Natural killer cell (primary cell): ENCODE measurements around the gene ESYT3. TPM values are rescaled to one million over a fixed set of nuclear protein-coding genes. Genes with fewer than 3 reads are reported as not detected.

ENCODE experiments used
- ATAC-seq, 3 donors: fragments of 150-1000 bp in 2 of 3; fragments of 200-7000 bp in 1 of 3; cut with Tn5 transposase; 1 replicate in 1 of 3; 2 replicates in 2 of 3; pipeline ENCODE4 v1.10.0; 2021; ENCODE audit warnings: mild to moderate bottlenecking in 2 of 3, moderate library complexity in 2 of 3
- DNase-seq, 2 donors: peaks; one replicate each; pipeline versions ENCODE4 v3.0.0 to v3.0.0-alpha.2; 2013 to 2021; ENCODE audit warnings: mixed read lengths in 1 of 2
- H3K27ac ChIP-seq: one replicate; pipeline ENCODE4 v1.5.1; 2013; ENCODE audit warnings: mild to moderate bottlenecking, low read length
- H3K27me3 ChIP-seq: one replicate; pipeline ENCODE4 v1.6.1; 2013; ENCODE audit warnings: low read length; ENCODE audit not compliant: control insufficient read depth, insufficient read depth
- H3K36me3 ChIP-seq: one replicate; pipeline ENCODE4 v1.6.1; 2013; ENCODE audit warnings: low read length; ENCODE audit not compliant: control insufficient read depth, insufficient read depth
- H3K4me1 ChIP-seq: one replicate; pipeline ENCODE4 v1.6.1; 2013; ENCODE audit warnings: low read length; ENCODE audit not compliant: control insufficient read depth, insufficient read depth
- H3K4me3 ChIP-seq: one replicate; pipeline ENCODE4 v1.5.1; 2013; ENCODE audit warnings: low read length
- H3K9me3 ChIP-seq: one replicate; pipeline ENCODE4 v1.6.1; 2013; ENCODE audit warnings: low read length; ENCODE audit not compliant: control insufficient read depth, insufficient read depth
- H3K27ac Mint-ChIP-seq, 2 donors: one replicate each; pipeline ENCODE4 v1.8.0; 2022; ENCODE audit warnings: mild to moderate bottlenecking in 2 of 2, mixed read lengths in 2 of 2, moderate library complexity in 1 of 2
- H3K27me3 Mint-ChIP-seq, 2 donors: one replicate each; pipeline ENCODE4 v1.8.0; 2022; ENCODE audit warnings: low read depth in 2 of 2, mixed read lengths in 2 of 2
- H3K36me3 Mint-ChIP-seq: one replicate; pipeline ENCODE4 v1.8.0; 2022; ENCODE audit warnings: mixed read lengths
- H3K4me1 Mint-ChIP-seq, 2 donors: one replicate each; pipeline ENCODE4 v1.8.0; 2022; ENCODE audit warnings: mixed read lengths in 2 of 2
- H3K4me3 Mint-ChIP-seq: one replicate; pipeline ENCODE4 v1.8.0; 2022; ENCODE audit warnings: mild to moderate bottlenecking, moderate library complexity, mixed read lengths
- H3K9me3 Mint-ChIP-seq, 2 donors: one replicate each; pipeline ENCODE4 v1.8.0; 2022; ENCODE audit warnings: mixed read lengths in 2 of 2
- WGBS: methylation state at CpG from one replicate; pipeline ENCODE4 v1.1.7; 2013; ENCODE audit warnings: missing lambda C conversion rate; ENCODE audit not compliant: insufficient coverage; 5-methylcytosine and 5-hydroxymethylcytosine counted together
- intact Hi-C: fragments of 100-400 bp; cut with micrococcal nuclease; formaldehyde crosslinking; loops from one replicate; pipeline ENCODE4 v1.14.2; 2022
- total RNA-seq, 4 donors: library from RNA; stranded (reverse); fragments of 120-200 nt in 1 of 4; gene quantifications; one replicate each; pipeline versions ENCODE4 v1.2.3 to v1.2.4, GENCODE V29; 2013 to 2022
- TF ChIP-seq, protein P1 (sequence below): fragments of 200-600 bp; IDR thresholded peaks from one replicate; pipeline ENCODE4 v1.8.0; 2022; ENCODE audit warnings: antibody characterized with exemption

Gene ESYT3
- total RNA-seq, 3 donors from 2014 or later (not counting 1 experiment from before 2014, with no cell fraction given), result not detected

GRCh38 chr3:138395865-138396751, 38.3 kb upstream of the ESYT3 start:
- H3K4me3 ChIP-seq, result no peak overlapping the region
- ATAC-seq (no peak), DNase-seq (no peak)
- TF ChIP-seq, protein P1, sequence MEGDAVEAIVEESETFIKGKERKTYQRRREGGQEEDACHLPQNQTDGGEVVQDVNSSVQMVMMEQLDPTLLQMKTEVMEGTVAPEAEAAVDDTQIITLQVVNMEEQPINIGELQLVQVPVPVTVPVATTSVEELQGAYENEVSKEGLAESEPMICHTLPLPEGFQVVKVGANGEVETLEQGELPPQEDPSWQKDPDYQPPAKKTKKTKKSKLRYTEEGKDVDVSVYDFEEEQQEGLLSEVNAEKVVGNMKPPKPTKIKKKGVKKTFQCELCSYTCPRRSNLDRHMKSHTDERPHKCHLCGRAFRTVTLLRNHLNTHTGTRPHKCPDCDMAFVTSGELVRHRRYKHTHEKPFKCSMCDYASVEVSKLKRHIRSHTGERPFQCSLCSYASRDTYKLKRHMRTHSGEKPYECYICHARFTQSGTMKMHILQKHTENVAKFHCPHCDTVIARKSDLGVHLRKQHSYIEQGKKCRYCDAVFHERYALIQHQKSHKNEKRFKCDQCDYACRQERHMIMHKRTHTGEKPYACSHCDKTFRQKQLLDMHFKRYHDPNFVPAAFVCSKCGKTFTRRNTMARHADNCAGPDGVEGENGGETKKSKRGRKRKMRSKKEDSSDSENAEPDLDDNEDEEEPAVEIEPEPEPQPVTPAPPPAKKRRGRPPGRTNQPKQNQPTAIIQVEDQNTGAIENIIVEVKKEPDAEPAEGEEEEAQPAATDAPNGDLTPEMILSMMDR, result no peak
- Mint-ChIP-seq H3K36me3 (no peaks in the 10 kb centered on the region), H3K4me3 (no peak overlapping the region), H3K9me3 (no peaks in the 10 kb centered on the region), H3K27ac (no peak overlapping the region), H3K4me1 (no peaks in the 10 kb centered on the region), H3K27me3 (peaks cover 0 to 4% of the 10 kb centered on the region in 2 donors)
- no peak overlapping the region for H3K27ac ChIP-seq
- no peaks in the 10 kb centered on the region for H3K27me3 ChIP-seq
- H3K4me1 ChIP-seq, result no peaks in the 10 kb centered on the region
- H3K36me3 ChIP-seq, result no peaks in the 10 kb centered on the region
- 83% methylated on average over 12 of the region's 12 CpGs for WGBS
- H3K9me3 ChIP-seq, result no peaks in the 10 kb centered on the region
- intact Hi-C loops, result no loop called here

DNA sequence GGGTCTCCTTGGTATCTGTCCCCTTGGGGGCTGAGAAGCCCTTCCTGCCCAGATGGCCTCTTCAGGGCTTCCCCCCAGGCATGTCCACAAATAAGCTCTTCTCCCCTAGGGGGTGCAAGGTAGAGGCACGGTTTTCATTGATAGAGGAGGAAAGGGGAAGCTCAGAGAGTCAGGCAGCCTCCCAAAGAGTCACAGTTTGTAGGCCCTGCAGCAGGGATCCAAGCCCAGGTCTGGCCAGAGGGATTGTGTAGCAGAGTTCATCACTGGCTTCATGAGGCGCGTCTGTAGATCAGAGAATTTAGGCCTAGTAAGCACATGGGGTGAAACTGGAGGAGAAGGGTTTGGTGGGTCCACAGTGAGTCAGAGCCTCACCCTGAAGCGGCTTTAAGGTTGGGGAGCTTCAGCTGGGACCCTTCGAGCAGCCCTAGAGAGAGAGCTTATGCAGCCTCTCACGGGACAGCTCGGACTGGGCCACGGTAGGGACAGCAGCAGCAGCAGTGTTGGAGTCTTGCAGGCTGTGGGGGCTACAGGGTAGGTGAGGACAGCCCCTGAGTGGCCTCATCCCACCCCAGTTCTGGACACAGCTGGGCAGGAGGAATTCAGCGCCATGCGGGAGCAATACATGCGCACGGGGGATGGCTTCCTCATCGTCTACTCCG, 37.5 kb upstream of the ESYT3 start:
- H3K9me3 Mint-ChIP-seq, result no peaks in the 10 kb centered on the region
- Histone ChIP-seq H3K9me3 (no peaks in the 10 kb centered on the region), H3K36me3 (no peaks in the 10 kb centered on the region), H3K27me3 (no peaks in the 10 kb centered on the region), H3K4me3 (no peak overlapping the region), H3K4me1 (no peaks in the 10 kb centered on the region), H3K27ac (no peak overlapping the region)
- no peak for DNase-seq
- no peaks in the 10 kb centered on the region for H3K4me1 Mint-ChIP-seq
- peaks cover 0 to 5% of the 10 kb centered on the region in 2 donors for H3K27me3 Mint-ChIP-seq
- TF ChIP-seq, protein P1, result no peak
- 86% methylated on average over 14 of the region's 14 CpGs for WGBS
- intact Hi-C loops, result no loop called here
- H3K36me3 Mint-ChIP-seq, result no peaks in the 10 kb centered on the region
- H3K27ac Mint-ChIP-seq, result no peak overlapping the region
- ATAC-seq, result no peak
- no peak overlapping the region for H3K4me3 Mint-ChIP-seq

- no peak overlapping the region for H3K4me3 ChIP-seq
- no peaks in the 10 kb centered on the region for H3K9me3 ChIP-seq
- DNase-seq, result peak in 1 of 2 donors; percentile 9
- intact Hi-C loops, result no loop called here
- no peak overlapping the region for H3K27ac ChIP-seq
- ATAC-seq, result no peak
- WGBS, result 93% methylated on average over 4 of the region's 4 CpGs
- H3K4me3 Mint-ChIP-seq, result no peak overlapping the region
- no peak overlapping the region for H3K27ac Mint-ChIP-seq
- no peaks in the 10 kb centered on the region for H3K27me3 ChIP-seq
- peaks cover 0 to 5% of the 10 kb centered on the region in 2 donors for H3K27me3 Mint-ChIP-seq
- TF ChIP-seq, protein P1, result no peak
- no peaks in the 10 kb centered on the region for H3K36me3 ChIP-seq
- H3K4me1 ChIP-seq, result no peaks in the 10 kb centered on the region
- no peaks in the 10 kb centered on the region for H3K9me3 Mint-ChIP-seq
- H3K36me3 Mint-ChIP-seq, result no peaks in the 10 kb centered on the region
- no peaks in the 10 kb centered on the region for H3K4me1 Mint-ChIP-seq
These were observed 36.4 kb upstream of the ESYT3 start for GRCh38 chr3:138397983-138398382.
